GM12875 (cell line): ENCODE results near the gene GAREM2.

Experiments
- H3K4me3 ChIP-seq: one replicate; pipeline ENCODE4 v1.5.1; 2011; ENCODE audit warnings: low read depth, low read length, control low read depth
- TF ChIP-seq, protein P1 (sequence below): IDR thresholded peaks from 2 replicates; pipeline ENCODE4 v1.5.1; 2011; ENCODE audit warnings: low read depth, mild to moderate bottlenecking, control low read depth, inconsistent platforms, low read length, moderate library complexity, borderline replicate concordance; ENCODE audit not compliant: insufficient read depth

GAREM2 gene

DNA sequence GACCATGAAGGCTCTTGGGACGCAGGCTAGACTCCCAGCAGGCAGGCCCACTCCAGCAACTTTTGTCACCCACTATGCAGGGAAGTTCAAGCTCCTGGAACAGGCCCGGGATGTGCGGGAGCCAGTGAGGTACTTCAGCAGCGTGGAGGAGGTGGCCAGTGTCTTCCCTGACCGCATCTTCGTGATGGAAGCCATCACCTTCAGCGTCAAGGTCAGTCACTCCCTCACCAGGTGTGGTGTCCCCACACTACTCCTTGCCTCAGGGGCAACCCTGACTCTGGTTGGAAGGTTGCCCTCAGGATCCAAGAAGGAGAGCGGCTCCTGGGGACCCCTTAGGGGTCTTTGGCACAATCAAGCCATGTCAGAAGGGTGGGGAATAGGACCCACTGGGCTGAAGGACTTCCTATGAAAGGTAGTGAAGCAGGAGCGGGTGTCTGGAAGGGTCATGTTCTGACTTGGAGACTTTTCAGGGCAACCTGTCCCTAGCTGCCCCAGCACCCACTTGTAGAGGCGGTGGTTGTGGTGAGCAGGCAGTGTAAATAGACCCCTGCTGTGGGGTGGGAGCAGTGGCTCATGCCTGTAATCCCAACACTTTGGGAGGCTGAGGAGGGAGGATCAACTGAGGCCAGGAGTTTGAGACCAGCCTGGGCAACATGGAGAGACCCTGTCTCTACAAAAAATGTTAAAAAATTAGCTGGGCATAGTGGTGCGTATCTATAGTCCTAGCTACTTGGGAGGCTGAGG, 10.2 kb downstream of the GAREM2 start:
- TF ChIP-seq, protein P1, sequence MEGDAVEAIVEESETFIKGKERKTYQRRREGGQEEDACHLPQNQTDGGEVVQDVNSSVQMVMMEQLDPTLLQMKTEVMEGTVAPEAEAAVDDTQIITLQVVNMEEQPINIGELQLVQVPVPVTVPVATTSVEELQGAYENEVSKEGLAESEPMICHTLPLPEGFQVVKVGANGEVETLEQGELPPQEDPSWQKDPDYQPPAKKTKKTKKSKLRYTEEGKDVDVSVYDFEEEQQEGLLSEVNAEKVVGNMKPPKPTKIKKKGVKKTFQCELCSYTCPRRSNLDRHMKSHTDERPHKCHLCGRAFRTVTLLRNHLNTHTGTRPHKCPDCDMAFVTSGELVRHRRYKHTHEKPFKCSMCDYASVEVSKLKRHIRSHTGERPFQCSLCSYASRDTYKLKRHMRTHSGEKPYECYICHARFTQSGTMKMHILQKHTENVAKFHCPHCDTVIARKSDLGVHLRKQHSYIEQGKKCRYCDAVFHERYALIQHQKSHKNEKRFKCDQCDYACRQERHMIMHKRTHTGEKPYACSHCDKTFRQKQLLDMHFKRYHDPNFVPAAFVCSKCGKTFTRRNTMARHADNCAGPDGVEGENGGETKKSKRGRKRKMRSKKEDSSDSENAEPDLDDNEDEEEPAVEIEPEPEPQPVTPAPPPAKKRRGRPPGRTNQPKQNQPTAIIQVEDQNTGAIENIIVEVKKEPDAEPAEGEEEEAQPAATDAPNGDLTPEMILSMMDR: no peak
- H3K4me3 ChIP-seq: no peak overlapping the region

DNA sequence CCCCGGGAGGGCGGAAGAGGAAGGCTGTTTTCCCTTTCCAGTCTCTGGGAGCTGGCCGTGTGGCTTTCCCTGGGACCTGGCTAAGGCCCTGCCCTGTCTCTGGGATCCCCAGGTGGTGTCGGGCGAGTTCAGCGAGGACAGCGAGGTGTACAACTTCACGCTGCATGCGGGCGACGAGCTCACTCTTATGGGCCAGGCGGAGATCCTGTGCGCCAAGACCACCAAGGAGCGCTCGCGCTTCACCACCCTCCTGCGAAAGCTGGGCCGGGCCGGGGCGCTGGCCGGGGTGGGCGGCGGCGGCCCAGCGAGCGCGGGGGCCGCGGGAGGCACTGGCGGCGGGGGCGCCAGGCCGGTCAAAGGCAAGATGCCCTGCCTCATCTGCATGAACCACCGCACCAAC, 11.2 kb downstream of the GAREM2 start:
- TF ChIP-seq, protein P1: no peak
- no peak overlapping the region for H3K4me3 ChIP-seq

DNA sequence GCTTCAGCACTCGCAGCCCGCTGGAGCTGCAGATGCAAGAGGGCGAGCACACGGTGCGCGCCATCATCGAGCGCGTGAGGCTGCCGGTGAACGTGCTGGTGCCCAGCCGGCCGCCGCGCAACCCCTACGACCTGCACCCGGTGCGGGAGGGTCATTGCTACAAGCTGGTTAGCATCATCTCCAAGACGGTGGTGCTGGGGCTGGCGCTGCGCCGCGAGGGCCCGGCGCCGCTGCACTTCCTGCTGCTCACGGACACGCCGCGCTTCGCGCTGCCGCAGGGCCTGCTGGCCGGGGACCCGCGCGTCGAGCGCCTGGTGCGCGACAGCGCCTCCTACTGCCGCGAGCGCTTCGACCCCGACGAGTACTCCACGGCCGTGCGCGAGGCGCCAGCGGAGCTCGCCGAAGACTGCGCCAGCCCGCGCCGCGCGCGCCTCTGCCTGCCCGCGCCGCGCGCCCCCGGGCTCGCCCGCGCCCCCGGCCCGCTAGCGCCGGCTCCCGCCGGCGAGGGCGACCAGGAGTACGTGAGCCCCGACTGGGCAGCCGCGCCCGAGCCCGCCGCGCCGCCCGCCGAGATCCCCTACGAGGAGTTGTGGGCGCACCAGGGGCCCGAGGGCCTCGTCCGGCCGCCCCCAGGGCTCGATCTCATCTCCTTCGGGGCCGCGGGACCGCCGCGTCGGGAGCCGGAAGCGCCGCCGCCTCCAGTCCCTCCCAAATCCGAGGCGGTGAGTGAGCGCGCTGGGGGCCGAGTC, 11.8 kb downstream of the GAREM2 start:
- peak overlapping the region; percentile 42 for H3K4me3 ChIP-seq
- TF ChIP-seq, protein P1: peak; percentile 88

DNA sequence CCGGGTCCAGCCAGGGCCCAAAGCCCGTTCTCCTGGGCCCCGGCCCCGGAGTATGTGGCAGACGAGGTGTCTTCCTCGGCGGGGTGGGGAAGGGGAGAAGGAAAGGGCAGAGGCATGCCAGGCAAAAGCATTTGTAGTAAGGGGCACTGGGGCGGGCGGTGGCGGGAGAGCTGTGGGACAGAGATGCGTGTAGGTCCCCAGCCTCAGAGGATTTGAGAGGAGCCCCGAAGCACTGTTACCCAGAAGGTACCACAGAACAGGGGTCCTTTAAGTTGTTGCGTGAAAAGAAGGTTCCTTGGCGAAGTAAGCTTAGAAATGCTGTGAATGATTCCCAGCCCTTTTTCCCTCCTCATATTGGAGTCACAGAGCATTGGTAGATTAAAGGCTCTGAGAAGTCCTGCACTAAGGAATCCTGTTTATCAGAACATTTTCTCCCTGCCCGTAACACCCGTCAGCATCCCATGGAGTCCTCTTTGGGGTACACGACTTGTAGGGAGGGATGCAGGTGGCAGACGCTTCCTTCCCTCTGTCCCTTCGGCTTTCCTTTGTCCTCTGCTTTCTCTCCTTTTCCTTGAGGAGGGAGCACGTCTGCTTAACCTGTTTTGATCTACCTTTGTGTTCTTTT, 12.5 kb downstream of the GAREM2 start:
- TF ChIP-seq, protein P1: no peak
- peak overlapping the region; percentile 42 for H3K4me3 ChIP-seq

DNA sequence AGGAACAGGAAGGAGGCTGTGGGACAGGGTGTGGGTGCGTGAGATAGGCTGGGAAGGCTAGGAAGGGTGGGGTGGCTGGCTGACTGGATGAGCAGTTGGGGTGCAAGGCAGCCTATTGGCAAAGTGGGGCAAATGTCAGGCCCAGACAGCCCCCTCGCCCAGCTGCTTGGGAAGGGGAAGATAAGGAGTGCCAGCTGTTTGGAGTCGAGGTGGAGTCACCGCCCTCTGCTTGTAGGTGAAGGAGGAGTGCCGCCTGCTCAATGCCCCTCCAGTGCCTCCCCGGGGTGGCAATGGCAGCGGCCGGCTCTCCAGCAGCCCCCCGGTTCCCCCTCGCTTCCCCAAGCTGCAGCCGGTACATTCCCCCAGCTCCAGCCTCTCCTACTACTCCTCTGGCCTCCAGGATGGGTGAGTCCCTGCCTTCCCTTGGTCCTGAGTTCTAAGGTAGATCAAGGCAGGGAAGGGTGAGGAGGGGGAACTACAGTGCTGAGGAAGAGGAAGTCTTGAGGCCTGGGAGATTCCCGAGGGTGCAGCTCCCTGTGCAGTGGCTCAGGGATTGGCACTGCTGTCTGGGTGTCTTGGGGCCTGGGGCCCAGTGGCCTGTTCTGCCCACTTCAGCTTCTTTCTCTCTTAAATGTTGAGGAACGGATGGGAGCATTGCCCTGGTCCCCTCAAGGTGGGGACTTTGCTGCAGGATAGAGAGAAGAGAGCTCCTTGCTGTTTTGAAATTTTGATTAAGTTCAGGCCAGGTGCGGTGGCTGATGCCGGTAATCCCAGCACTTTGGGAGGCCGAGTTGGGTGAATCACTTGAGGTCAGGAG, 13.3 kb downstream of the GAREM2 start:
- no peak overlapping the region for H3K4me3 ChIP-seq
- TF ChIP-seq, protein P1: no peak

DNA sequence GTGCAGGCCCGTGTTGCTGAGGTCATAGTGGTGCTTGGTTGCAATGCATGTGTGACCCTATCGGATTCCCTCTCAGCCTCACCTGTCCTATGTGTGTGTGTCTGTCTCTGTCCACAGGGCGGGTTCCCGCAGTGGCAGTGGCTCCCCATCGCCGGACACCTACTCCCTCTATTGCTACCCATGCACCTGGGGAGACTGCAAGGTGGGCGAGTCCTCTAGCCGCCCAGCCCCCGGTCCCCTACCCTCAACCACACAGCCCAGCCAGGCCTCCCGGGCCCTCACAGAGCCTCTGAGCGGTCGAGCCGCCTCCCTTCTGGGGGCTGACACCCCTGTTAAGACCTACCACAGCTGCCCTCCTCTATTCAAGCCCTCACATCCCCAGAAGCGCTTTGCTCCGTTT, 14.2 kb downstream of the GAREM2 start:
- no peak overlapping the region for H3K4me3 ChIP-seq
- TF ChIP-seq, protein P1: no peak
